Psoas muscle (tissue), 8 donors: ENCODE results near the gene ANKRD13B. TPM values are rescaled to one million over a fixed set of nuclear protein-coding genes. Genes with fewer than 3 reads are reported as not detected.

ENCODE experiments used
- ATAC-seq, 4 donors: fragments of 200-7000 bp; cut with Tn5 transposase; one replicate each; pipeline ENCODE4 v1.9.1; 2020; ENCODE audit warnings: moderate library complexity in 3 of 4, mild to moderate bottlenecking in 2 of 4
- DNase-seq, 2 donors: peaks; one replicate each; pipeline ENCODE4 v3.0.0-alpha.2; 2020
- H3K27ac ChIP-seq: fragments of 200-600 bp; one replicate; pipeline ENCODE4 v1.8.0; 2022
- H3K27me3 ChIP-seq, 3 donors: fragments of 200-600 bp in 1 of 3; one replicate each; pipeline versions ENCODE4 v1.6.1 to v1.8.0; 2013 to 2022; ENCODE audit warnings: low read length in 2 of 3, mild to moderate bottlenecking in 2 of 3, moderate library complexity in 1 of 3; ENCODE audit not compliant: insufficient read depth in 3 of 3
- H3K36me3 ChIP-seq, 2 donors: fragments of 200-600 bp in 1 of 2; one replicate each; pipeline versions ENCODE4 v1.6.1 to v1.8.0; 2013 to 2022; ENCODE audit warnings: low read depth in 1 of 2, mild to moderate bottlenecking in 1 of 2, moderate library complexity in 1 of 2; ENCODE audit not compliant: insufficient read depth in 1 of 2
- H3K4me1 ChIP-seq: fragments of 200-600 bp; one replicate; pipeline ENCODE4 v1.8.0; 2022
- H3K4me3 ChIP-seq: fragments of 200-600 bp; one replicate; pipeline ENCODE4 v1.8.0; 2022; ENCODE audit warnings: mild to moderate bottlenecking
- H3K9me3 ChIP-seq: fragments of 200-600 bp; one replicate; pipeline ENCODE4 v1.8.0; 2022
- CTCF ChIP-seq: fragments of 200-600 bp; IDR thresholded peaks from one replicate; pipeline ENCODE4 v1.8.0; 2022; ENCODE audit warnings: antibody characterized with exemption
- WGBS, 3 donors: extraction: QIAGEN DNeasy Blood & Tissue Kit; methylation state at CpG; one replicate each; pipeline versions ENCODE4 v1.1.6 to v1.1.7; 2013; 5-methylcytosine and 5-hydroxymethylcytosine counted together
- intact Hi-C, 2 donors: fragments of 100-400 bp; cut with DNase I; formaldehyde crosslinking; loops; one replicate each; pipeline versions ENCODE4 v1.11.0 to v1.14.2; 2022
- polyA plus RNA-seq, 3 donors: library from polyadenylated mRNA; stranded (reverse); fragments of 200-250 nt; gene quantifications; one replicate each; pipeline ENCODE4 v1.2.3, GENCODE V29; 2013
- total RNA-seq, 4 donors: library from RNA; stranded (reverse); fragmentation: NEBNext Ultra II Directional in 2 of 4; extraction: Animal tissue kit (Norgen Biotek cat#: 25700) in 2 of 4; gene quantifications; one replicate each; pipeline versions ENCODE4 v1.2.1 to v1.2.4, GENCODE V29; 2021 to 2023
- donor health status: healthy with polysubstance abuse.
- donor health status: DM: no; HTN: no; CAD: no; lungs with moderate emphysema.
- donor health status: Bipolar disorder and iron deficiency.
- donor health status: healthy.
- donor health status: DM: yes; HTN: yes; CAD: no.
- donor health status: DM: no; HTN: no; CAD: no.
- donor health status: DM: no; HTN: no; CAD: no.
- donor health status: DM: yes; HTN: yes; CAD: no.

Gene ANKRD13B
- total and polyA plus RNA-seq, 7 donors, result 5.4 to 14.8 (median 7.1) TPM

DNA sequence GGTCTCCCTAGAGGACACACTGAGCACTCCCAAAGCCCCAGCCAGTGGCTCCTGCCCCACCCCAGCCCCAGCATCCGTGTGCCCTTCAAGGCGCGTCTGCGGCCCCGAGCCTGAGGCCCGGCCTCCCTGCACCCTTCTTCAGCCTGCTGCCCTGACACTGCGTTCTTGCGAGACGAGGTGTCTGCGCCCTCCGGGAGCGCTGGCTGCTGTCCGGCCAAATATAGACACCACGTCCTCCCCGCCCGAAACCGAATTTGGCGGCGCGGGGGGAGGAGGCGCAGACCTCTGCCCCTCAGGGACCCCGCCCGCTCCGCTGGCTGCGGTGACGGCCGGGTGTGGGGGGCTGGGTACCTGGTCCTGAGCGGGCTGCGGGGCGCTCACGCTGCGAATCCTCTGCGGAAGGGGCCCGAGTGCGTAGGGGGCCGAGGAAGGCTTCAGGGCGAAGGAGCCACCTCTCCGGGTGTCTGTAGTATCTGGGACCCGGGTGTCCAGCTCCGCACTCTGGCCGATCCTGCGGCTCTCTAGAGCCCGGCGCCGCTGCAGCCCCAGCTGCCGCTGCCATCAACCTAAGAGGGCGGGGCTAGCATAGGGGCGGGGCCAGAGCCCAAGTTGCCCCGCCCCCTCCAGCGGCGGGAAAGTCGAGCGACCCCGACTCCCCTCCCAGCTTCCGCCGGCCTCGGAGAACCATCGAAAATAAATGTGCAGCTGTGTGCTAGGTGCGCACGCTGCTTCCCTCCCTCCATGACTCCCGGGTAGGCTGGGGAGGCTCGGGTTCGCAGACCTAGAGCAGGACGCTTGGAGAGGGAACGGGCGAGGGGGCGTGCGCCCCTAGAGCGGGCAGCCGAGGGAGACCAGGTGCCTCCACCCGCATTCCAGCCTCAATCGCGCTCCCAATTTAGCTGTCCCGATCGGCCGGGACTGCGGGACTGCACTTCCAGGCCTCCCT lies 29.7 kb downstream of the ANKRD13B start, which contains the start of gene CORO6:
Gene CORO6, minus strand, starts transcription at position 576 of the 946 bp plus-strand sequence. CDS start 1,491 bp downstream, outside the sequence.
- Histone ChIP-seq H3K4me3 (peak within 1 kb of the TSS; percentile 98), H3K27ac (peak within 1 kb of the TSS; percentile 99), H3K36me3 (peaks cover 0 to 20% of the 10 kb centered on the region in 2 donors), H3K9me3 (no peaks in the 10 kb centered on the region), H3K4me1 (peaks cover 58% of the 10 kb centered on the region), H3K27me3 (no peaks in the 10 kb centered on the region)
- ATAC-seq (peak; percentile 65 to 70 (median 68)), DNase-seq (peak; percentile 66 to 90)
- no peak for TF ChIP-seq CTCF
- 3 to 5% (median 3%) methylated on average over 61 to 77 of the region's 77 CpGs for WGBS, 3 donors
- intact Hi-C loops, result loop anchor here in 1 of 2 donors (5.0 kb wide), 2 partner anchors 140 to 310 kb away; partner anchors contain the start of gene SSH2

DNA sequence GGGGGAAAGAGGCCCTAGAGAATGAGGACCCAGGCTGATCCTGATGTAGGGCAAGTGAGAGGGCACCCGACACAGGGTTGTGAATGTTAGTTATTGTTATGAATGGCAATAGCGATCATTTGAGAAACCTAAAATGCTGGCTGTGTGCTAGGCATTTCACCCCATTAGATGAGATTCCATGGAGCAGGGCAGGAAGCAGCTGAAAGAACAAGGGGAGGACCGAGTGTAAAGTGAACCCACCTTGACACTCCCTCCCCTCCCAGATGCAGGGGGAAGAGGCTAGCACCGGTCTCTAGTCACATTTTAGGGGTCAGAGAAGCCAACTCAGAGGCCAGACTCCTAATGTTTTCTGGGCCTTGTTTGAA lies 30.3 kb downstream of the ANKRD13B start:
- intact Hi-C loops, result loop anchor here in 1 of 2 donors (5.0 kb wide), 2 partner anchors 139 to 309 kb away; partner anchors contain the start of gene SSH2
- ATAC-seq (no peak), DNase-seq (no peak)
- H3K36me3 ChIP-seq, result peaks cover 0 to 20% of the 10 kb centered on the region in 2 donors
- 33 to 39% (median 37%) methylated on average over 4 of the region's 4 CpGs for WGBS, 3 donors
- no peaks in the 10 kb centered on the region for H3K27me3 ChIP-seq
- H3K9me3 ChIP-seq, result no peaks in the 10 kb centered on the region
- H3K4me1 ChIP-seq, result peaks cover 57% of the 10 kb centered on the region
- peak overlapping the region; percentile 98 for H3K4me3 ChIP-seq
- peak overlapping the region; percentile 99 for H3K27ac ChIP-seq
- no peak for TF ChIP-seq CTCF

DNA sequence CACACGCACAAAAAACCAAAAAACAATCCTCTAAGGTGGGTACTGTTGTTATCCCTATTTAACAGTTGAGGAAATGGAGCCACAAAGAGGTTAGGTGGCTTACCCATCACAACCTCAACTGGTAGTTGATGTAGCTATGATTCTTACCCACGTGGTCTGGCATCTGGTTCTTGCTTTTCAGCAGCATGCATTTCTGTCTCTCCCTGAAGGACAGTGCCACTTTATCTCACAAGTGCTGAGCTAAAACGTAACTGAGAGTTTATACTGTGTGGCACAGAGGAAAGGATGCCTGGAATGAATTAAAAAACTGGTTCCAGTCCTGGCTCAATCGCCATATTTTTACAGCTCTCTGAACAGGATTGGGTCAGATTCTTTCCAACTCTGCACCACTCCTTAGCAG lies 31.7 kb downstream of the ANKRD13B start:
- TF ChIP-seq CTCF, result no peak
- H3K4me3 ChIP-seq, result no peak overlapping the region
- no peak for ATAC-seq
- no peak for DNase-seq
- H3K4me1 ChIP-seq, result peaks cover 58% of the 10 kb centered on the region
- 58 to 78% (median 60%) methylated on average over 4 of the region's 4 CpGs for WGBS, 3 donors
- no peaks in the 10 kb centered on the region for H3K9me3 ChIP-seq
- intact Hi-C loops, result loop anchor here in 1 of 2 donors (5.0 kb wide), 2 partner anchors 138 to 308 kb away; partner anchors contain the start of gene SSH2
- peak overlapping the region; percentile 99 for H3K27ac ChIP-seq
- H3K36me3 ChIP-seq, result peaks cover 0 to 27% of the 10 kb centered on the region in 2 donors
- no peaks in the 10 kb centered on the region for H3K27me3 ChIP-seq

GRCh38 chr17:29625037-29625750 lies 32.3 kb downstream of the ANKRD13B start:
- DNase-seq (peak; percentile 46 to 72), ATAC-seq (peak; percentile 32 to 56 (median 38))
- Histone ChIP-seq H3K27ac (peak overlapping the region; percentile 99), H3K4me1 (peaks cover 59% of the 10 kb centered on the region), H3K4me3 (no peak overlapping the region), H3K36me3 (peaks cover 0 to 33% of the 10 kb centered on the region in 2 donors), H3K27me3 (no peaks in the 10 kb centered on the region), H3K9me3 (no peaks in the 10 kb centered on the region)
- 61 to 72% (median 64%) methylated on average over 8 of the region's 8 CpGs for WGBS, 3 donors
- TF ChIP-seq CTCF, result no peak
- intact Hi-C loops, result no loop called here
